HUDEP-2 (cell line): ENCODE measurements around the gene ACADM.
"Not testable (repeated sequence)": the region's sequence is repeated elsewhere in the genome, so short reads cannot be mapped to it uniquely, and the experiment has no call there.

Experiments
- DNase-seq, 76 experiments: peaks; one replicate each; lab custom pipeline; 2025; ENCODE audit not compliant: unreplicated experiment in 76 of 76; lab: John Stamatoyannopoulos, UW

ACADM gene

GRCh38 chr1:75724472-75725022 lies at the start of gene ACADM:
Gene ACADM, plus strand, starts transcription at chr1:75724709. Its CDS starts 79 bp downstream, at chr1:75724788.
- DNase-seq: peak in 75 of 76 experiments; percentile 6 to 91 (median 75)

DNA sequence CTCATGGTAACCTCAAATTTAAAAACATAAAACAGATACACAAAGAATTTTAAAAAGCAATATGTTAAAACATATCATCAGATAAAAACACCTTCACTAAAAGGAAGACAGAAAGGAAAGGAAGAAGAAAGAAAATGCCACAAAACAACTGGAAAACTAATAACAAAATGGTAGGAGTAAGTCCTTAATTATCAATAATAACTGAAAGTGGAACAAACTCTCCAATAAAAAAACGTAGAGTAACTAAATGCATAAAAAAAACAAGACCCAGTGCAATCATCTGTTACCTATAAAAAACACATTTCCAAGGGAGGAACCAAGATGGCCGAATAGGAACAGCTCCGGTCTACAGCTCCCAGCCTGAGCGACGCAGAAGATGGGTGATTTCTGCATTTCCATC lies 47.1 kb upstream of the ACADM start:
- DNase-seq: no peak

DNA sequence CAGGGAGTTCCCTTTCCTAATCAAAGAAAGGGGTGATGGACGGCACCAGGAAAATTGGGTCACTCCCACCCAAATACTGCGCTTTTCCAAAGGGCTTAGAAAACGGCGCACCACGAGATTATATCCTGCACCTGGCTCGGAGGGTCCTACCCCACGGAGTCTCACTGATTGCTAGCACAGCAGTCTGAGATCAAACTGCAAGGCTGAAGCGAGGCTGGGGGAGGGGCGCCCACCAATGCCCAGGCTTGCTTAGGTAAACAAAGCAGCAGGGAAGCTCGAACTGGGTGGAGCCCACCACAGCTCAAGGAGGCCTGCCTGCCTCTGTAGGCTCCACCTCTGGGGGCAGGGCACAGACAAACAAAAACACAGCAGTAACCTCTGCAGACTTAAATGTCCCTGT lies 46.5 kb upstream of the ACADM start:
- DNase-seq: not testable (repeated sequence)

DNA sequence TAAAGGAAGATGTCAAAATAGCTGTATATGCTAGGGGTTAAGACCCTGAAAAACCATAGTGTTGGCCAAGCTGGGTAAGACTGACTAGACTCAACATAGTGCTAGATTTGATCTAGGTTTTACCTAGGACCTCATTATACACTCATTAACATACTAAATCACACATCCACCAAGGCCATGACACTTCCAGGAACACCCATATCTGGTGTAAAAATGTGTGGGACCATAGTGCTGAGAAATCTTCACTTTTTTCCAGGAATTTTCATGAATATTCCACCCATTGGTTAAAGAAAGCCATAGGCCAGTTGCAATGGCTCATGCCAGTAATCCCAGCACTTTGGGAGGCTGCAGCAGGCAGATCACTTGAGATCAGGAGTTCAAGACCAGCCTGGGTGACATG lies 34.0 kb upstream of the ACADM start:
- DNase-seq: no peak

DNA sequence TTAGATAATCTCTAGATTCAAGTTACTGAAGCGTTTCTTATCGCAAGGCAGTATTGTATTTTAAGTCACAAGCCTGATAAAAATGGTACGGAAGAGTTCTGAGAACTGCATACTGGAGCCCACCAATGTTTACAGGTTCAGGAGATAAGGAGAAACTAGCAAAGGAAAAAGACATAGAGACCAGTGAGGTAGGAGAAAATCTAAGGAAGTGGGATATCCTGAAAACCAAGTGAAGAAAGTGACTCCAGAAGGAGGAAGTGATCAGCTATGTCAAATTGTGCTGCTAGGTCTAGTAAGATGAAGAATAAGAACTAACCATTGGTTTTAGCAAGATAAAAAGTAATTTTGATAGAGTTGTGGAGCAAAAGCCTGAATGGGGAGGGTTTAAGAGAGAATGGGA lies 31.0 kb upstream of the ACADM start:
- no peak for DNase-seq

DNA sequence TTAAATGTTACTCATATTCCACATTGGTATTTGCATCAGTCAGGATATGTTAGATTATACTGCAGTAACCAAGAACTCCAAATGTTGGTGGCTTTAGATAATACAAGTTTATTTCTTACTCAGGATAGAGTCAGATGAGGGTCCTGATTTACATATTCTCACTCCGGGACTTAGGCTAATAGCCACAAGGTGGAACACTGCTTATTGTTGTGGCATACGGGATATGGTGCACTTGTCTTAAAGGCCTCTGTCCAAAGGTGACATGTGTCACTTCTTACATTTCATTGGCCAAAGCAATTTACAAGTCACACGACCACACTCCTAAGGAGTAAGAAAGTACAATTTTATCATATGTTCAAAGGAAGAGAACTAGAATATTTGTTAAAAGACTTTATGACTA lies 28.5 kb upstream of the ACADM start:
- DNase-seq: no peak

- no peak for DNase-seq
Measured at GRCh38 chr1:75707191-75707590, 17.3 kb upstream of the ACADM start.

DNA sequence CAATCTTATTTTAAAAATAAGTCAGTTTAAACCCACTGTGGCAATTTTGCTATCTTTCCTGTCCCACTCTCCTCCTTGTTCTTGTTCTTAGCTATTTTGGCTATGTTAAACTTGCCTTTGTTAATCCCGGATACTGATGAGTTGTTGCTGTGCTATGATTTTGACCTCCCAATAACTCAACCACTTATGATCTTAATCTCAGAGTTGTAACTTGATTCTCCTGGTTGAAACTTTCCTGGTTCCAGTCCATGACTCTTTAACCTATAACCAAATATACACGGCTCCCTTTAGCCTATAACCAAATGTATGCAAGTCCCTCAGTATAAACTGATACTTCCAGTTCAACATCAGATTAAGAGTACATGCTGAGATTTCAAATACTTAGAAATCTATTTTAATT lies 15.6 kb upstream of the ACADM start:
- no peak for DNase-seq

DNA sequence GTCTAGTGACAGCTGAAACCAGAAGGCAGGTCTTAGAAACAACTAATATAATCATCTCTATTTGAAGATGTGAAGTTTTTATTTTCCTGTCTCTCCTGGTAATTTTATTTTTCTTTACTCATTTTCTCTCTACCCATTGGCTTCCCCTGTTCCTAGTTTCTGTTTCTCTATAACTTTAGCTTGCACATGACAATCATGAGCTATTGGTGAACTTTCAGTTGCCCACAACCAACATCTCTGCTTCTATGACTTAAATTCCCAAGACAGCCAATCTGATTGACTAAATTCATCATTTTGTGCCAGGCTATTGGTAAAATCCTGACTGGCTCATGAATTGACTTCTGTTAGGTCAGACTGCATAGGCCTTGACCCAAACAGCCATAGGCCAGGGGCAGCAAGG lies 13.7 kb upstream of the ACADM start:
- no peak for DNase-seq

- no peak for DNase-seq
Measured at GRCh38 chr1:75711846-75712245, 12.7 kb upstream of the ACADM start.

DNA sequence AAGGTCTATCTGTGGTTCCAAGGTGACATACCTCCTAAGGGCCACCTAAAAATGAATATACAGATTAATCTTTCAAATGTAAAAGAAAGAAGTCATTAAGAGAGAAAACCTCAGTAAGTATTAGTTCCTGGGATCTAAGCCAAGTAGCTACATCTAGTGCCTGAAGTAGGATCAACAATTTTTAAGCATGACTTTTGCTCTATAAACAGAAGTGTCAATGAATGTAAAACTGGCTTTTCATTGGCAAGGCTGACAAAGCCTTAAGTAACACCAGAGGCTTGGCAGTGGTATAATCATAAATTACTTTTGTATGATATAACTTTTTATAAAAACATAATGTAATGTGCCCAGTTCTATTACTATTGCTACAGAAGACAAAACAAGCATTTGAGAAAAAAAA lies 12.2 kb upstream of the ACADM start:
- DNase-seq: no peak

- DNase-seq: no peak
Measured at GRCh38 chr1:75719810-75720209, 4.7 kb upstream of the ACADM start.

- no peak for DNase-seq
Measured at GRCh38 chr1:75720325-75720724, 4.2 kb upstream of the ACADM start.

DNA sequence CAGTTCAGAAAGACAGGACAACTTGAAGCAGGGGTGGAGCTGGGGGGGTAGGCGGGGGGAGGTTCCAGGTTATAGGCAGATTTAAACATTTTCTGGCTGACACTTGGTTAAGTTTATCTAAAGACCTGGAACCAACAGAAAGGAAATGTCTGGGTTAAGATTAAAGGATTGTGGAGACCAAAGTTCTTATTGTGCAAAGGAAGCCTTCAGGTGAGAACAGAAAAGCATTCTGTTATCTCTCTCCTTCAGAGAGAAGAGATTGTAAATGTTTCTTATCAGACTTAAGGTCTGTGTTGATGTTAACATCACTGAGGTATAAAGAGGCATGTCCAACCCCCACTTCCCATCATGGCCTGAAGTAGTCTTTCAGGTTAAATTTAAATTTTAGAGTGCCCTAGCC lies 3.7 kb upstream of the ACADM start:
- no peak for DNase-seq

GRCh38 chr1:75722246-75722645 lies 2.3 kb upstream of the ACADM start:
- DNase-seq: not testable (repeated sequence)

DNA sequence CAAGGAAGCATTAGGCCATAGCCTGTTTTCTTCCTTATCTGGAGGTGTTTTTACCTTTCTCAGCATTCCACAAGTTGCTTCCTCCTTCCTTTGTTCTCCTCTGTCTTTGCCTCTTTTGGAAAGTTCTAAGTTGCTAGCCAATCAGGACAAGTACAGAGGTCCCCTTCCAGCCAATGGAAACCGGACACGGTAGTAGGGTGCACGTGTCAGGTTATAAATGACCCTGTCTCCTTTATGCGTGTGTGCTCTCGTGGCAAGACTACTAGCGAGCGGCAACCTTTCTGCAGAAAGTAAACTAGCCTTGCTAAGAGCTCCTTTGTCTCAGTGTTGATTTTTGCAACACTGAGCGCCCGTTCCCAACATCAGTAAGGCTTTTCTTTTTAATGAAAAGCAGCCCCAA lies 1.5 kb upstream of the ACADM start:
- DNase-seq: no peak

GRCh38 chr1:75723989-75724471 lies 479 bp upstream of the ACADM start:
- peak in 70 of 76 experiments; percentile 6 to 89 (median 73) for DNase-seq

- DNase-seq: peak in 1 of 76 experiments; percentile 1
Measured at GRCh38 chr1:75725266-75725665, 757 bp downstream of the ACADM start.

- DNase-seq: no peak
Measured at GRCh38 chr1:75725861-75726361, 1.4 kb downstream of the ACADM start.

DNA sequence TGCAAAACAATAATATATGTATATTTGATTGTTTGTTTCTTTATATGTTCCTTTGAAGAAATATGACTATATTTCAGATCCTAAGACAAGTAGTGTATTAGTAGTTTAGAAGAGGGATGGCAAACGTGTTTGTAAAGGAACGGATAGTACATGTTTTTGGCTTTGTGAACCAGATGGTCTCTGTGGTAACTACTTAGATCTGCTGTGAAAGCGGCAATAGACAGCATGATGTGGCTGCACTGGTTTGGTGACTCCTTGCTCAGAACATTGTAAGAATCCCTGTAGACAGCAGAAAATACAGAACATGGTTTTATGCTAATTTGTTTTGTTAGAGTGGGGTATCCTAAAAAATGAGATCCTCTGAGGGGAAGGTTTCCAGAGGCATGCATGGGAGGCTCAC lies 3.1 kb downstream of the ACADM start:
- no peak for DNase-seq

DNA sequence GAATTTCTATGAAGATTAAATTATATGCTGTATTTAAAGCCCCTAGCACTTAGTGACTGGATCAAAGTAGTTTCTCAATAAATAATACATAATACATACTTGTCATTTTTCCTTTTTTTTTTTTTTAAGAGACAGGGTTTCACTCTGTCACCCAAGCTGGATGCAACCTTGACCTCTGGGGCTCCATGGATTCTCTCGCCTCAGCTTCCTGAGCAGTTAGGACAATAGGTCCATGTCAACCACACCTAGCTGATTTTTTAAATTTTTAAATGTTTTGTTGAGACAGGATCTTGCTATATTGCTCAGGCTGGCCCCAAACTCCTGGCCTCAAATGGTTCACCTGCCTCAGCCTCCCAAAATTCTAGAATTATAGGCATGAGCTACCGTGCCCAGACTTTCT lies 5.9 kb downstream of the ACADM start:
- DNase-seq: no peak

GRCh38 chr1:75731881-75732280 lies 7.4 kb downstream of the ACADM start:
- no peak for DNase-seq

- DNase-seq: no peak
Measured at GRCh38 chr1:75732703-75733102, 8.2 kb downstream of the ACADM start.
